Activated CD4-positive, alpha-beta memory T cell treated with anti-CD3 and anti-CD28 coated beads for 36 hours (primary cell): ENCODE results near the gene TK1. TPM values are rescaled to one million over a fixed set of nuclear protein-coding genes. Genes with fewer than 3 reads are reported as not detected.

Source experiments
- CTCF ChIA-PET: fragments of 350-600 bp; sonication (Branson Sonifier 250); formaldehyde crosslinking; loops from one replicate; lab custom pipeline; 2021; ENCODE audit warnings: antibody characterized with exemption, inconsistent platforms; lab: Charles Lee
- POLR2A ChIA-PET: fragments of 350-600 bp; sonication (Branson Sonifier 250); formaldehyde crosslinking; loops from one replicate; lab custom pipeline; 2021; ENCODE audit warnings: antibody characterized with exemption; lab: Charles Lee
- DNase-seq: peaks from one replicate; pipeline ENCODE4 v3.0.0-alpha.2; 2020
- H3K27ac Mint-ChIP-seq: one replicate; pipeline ENCODE4 v1.8.0; 2021; ENCODE audit warnings: mixed read lengths
- H3K27me3 Mint-ChIP-seq: one replicate; pipeline ENCODE4 v1.8.0; 2021; ENCODE audit warnings: mixed read lengths
- H3K36me3 Mint-ChIP-seq: one replicate; pipeline ENCODE4 v1.8.0; 2021; ENCODE audit warnings: mixed read lengths
- H3K4me1 Mint-ChIP-seq: one replicate; pipeline ENCODE4 v1.8.0; 2021; ENCODE audit warnings: low read depth, mixed read lengths
- H3K4me3 Mint-ChIP-seq: one replicate; pipeline ENCODE4 v1.8.0; 2021; ENCODE audit warnings: mild to moderate bottlenecking, mixed read lengths
- H3K9me3 Mint-ChIP-seq: one replicate; pipeline ENCODE4 v1.8.0; 2021; ENCODE audit warnings: mixed read lengths
- intact Hi-C: fragments of 100-400 bp; cut with micrococcal nuclease; formaldehyde crosslinking; loops from one replicate; pipeline ENCODE4 v1.15.1; 2023
- total RNA-seq, 2 experiments: library from RNA; stranded (reverse); gene quantifications; one replicate each; pipeline ENCODE4 v1.2.3, GENCODE V29; 2021

TK1 gene
- total RNA-seq, 2 experiments from 2014 or later, result 188 to 193 TPM

DNA sequence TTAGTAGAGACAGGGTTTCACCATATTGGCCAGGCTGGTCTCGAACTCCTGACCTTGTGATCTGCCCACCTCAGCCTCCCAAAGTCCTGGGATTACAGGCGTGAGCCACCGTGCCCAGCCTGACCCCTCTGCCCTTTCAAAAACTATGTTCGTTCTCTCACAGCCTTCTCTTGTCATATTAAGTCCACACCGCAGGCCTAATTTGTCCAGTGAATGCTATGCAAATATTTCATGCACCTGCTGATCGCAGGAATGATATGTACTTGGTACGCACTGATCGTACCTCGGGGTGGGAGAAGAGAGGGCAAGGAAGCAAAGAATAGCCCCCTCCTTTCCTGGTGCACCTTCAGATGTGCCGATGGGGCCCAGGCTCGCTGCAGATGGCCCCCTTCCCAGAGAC, 24.2 kb upstream of the TK1 start:
- Mint-ChIP-seq H3K27ac (no peak overlapping the region), H3K9me3 (no peaks in the 10 kb centered on the region), H3K4me3 (no peak overlapping the region), H3K4me1 (peaks cover 10% of the 10 kb centered on the region), H3K27me3 (no peaks in the 10 kb centered on the region), H3K36me3 (peaks cover 8% of the 10 kb centered on the region)
- intact Hi-C loops, result no loop called here
- DNase-seq, result no peak
- ChIA-PET CTCF (no interaction called here), POLR2A (no interaction called here)

DNA sequence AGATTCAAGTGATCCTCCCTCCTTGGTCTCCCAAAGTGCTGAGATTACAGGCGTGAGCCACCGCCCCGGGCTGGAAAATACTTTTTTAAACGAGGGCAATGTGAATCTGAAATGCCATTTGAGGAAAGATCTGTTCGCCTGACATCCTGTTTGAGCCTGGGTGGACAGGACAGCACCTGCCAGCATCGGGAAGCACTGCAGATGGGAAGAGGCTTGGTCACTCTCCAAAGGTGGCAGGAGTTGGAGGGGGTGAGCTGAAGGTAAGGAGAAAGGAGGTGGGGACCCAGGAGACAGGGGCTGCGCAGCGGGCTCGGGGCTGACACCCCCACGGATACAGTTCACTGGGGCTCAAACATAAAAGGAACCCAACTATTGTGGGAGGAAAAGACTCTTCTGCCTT, 23.3 kb upstream of the TK1 start:
- CTCF ChIA-PET, result no interaction called here
- no peaks in the 10 kb centered on the region for H3K9me3 Mint-ChIP-seq
- POLR2A ChIA-PET, result interaction anchor here (0.7 kb wide), 1 partner anchor 65 kb away, joined by 3 read pairs; no protein-coding TSS in a partner anchor
- no peak for DNase-seq
- H3K4me1 Mint-ChIP-seq, result peaks cover 5% of the 10 kb centered on the region
- H3K27ac Mint-ChIP-seq, result no peak overlapping the region
- H3K27me3 Mint-ChIP-seq, result no peaks in the 10 kb centered on the region
- intact Hi-C loops, result no loop called here
- no peak overlapping the region for H3K4me3 Mint-ChIP-seq
- peaks cover 6% of the 10 kb centered on the region for H3K36me3 Mint-ChIP-seq

DNA sequence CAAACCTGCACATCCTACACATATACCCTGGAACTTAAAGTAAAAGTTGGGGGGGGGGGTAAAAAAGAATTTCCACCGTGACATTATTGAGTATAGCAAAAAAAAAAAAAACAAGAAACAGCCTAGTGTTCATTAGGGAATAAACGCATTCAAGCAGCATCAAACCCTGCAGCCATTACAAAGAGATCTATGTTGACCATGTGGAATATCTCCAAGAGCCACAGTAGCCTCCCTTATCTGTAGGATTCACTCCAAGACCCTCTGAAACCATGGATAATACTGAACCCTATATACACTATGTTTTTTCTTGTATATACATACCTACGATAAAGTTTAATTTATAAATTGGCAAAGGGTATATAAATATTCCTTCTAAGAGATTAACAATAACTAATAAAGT, 21.6 kb upstream of the TK1 start:
- intact Hi-C loops, result no loop called here
- DNase-seq, result no peak
- Mint-ChIP-seq H3K36me3 (no peaks in the 10 kb centered on the region), H3K4me1 (no peaks in the 10 kb centered on the region), H3K4me3 (no peak overlapping the region), H3K27me3 (no peaks in the 10 kb centered on the region), H3K27ac (no peak overlapping the region), H3K9me3 (no peaks in the 10 kb centered on the region)
- CTCF ChIA-PET, result no interaction called here
- POLR2A ChIA-PET, result no interaction called here

DNA sequence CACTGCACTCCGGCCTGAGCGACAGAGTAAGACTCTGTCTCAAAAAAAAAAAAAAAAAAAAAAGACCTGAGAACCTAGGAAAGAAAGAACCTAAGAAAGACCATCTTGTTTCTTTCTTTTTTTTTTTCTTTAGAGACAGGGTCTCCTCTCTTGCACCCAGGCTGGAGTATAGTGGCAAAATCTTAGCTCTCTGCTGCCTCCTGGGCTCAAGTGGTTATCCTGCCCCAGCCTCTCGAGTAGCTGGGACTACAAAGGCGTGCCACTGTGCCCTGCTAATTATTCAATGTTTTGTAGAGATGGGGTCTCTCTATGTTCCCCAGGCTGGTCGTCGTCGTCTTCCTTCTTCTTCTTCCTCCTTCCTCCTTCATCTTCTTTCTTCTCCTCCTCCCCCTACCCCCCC, 19.4 kb upstream of the TK1 start:
- DNase-seq, result no peak
- intact Hi-C loops, result no loop called here
- ChIA-PET POLR2A (no interaction called here), CTCF (no interaction called here)
- Mint-ChIP-seq H3K27me3 (no peaks in the 10 kb centered on the region), H3K9me3 (no peaks in the 10 kb centered on the region), H3K36me3 (no peaks in the 10 kb centered on the region), H3K4me3 (no peak overlapping the region), H3K27ac (no peak overlapping the region), H3K4me1 (no peaks in the 10 kb centered on the region)

DNA sequence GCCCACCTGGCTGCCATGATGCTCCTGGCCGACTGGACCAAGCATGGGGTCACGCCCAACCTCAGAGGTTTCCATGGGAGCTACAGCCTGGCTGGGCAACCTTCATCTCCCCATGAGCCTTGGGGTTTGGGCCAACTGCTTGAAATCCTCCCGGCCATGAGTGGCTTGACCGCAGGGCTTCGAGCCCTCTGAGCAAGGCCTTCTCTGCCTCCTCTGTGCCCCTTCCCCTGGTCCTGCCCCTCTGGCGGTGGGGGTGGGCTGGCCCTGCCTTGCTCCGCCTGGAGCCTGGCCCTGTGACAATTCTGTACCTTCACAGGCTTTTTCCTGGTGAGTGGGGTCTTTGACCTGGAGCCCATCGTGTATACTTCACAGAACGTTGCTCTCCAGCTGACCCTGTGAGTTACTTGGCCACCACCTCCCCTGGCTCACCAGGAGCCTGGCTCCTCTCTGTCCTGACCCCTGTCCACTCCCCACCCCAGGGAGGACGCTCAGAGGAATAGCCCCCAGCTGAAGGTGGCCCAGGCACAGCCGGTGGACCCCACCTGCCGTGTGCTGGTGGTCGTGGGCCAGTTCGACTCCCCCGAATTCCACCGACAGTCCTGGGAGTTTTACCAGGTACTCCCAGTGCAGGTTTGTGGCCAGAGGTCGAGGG, 18.4 kb upstream of the TK1 start:
- POLR2A ChIA-PET, result no interaction called here
- Mint-ChIP-seq H3K9me3 (no peaks in the 10 kb centered on the region), H3K36me3 (no peaks in the 10 kb centered on the region), H3K4me1 (no peaks in the 10 kb centered on the region), H3K27me3 (no peaks in the 10 kb centered on the region), H3K27ac (no peak overlapping the region), H3K4me3 (no peak overlapping the region)
- intact Hi-C loops, result no loop called here
- CTCF ChIA-PET, result no interaction called here
- no peak for DNase-seq

DNA sequence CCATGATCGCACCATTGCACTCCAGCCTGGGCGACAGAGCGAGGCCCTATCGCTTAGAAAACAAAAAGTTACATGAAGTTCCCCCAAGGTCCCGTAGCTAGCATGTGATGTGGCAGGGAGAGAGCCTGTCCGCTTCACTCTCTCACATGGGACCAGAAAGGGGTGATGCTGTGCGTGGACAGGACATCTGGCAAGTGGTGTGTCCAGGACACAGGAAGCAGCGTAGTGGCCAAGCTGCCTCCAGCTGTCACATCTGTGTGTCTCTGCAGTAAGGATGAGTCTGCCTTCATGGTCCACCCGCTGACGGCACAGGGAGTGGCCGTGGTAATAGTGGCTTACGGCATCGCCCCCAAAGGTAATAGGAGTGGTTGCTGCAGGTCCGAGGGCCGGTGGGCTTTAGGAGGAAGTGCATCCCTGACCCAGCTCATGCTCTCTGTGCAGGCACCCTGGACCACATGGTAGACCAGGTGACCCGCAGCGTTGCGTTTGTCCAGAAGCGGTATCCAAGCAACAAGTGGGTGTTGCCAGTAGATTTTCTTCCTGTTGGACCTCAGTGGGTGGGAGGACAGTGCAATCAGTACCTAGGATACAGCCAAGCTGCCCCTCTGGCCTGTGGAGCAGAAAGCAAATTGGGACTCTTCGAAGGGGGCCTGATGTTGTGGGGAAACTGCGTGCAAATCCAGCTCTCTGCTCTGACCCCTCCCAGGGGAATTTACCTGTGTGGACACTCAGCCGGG, 17.7 kb upstream of the TK1 start:
- no peak overlapping the region for H3K4me3 Mint-ChIP-seq
- intact Hi-C loops, result no loop called here
- CTCF ChIA-PET, result no interaction called here
- no peaks in the 10 kb centered on the region for H3K36me3 Mint-ChIP-seq
- no peak for DNase-seq
- POLR2A ChIA-PET, result no interaction called here
- no peaks in the 10 kb centered on the region for H3K27me3 Mint-ChIP-seq
- H3K9me3 Mint-ChIP-seq, result no peaks in the 10 kb centered on the region
- H3K27ac Mint-ChIP-seq, result no peak overlapping the region
- H3K4me1 Mint-ChIP-seq, result no peaks in the 10 kb centered on the region

DNA sequence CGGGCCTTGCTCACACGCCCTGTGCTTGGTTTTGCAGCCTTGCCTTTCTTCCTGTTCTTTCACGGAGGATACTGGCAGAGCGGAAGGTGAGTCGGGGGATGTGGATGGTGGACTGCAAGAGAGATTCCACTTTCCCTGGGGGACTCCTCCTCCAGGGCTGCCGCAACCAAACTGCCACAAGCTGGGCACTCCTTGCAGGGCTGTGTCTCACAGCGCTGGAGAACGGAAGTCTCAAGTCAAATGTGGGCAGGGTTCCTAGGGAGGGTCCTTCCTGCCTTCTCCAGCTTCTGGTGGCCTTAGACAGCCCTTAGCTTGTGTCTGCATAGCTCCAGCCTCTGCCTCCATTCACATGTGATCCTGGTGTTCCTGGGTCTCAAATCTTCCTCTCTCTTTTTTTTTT, 15.8 kb upstream of the TK1 start:
- ChIA-PET CTCF (no interaction called here), POLR2A (no interaction called here)
- Mint-ChIP-seq H3K36me3 (no peaks in the 10 kb centered on the region), H3K4me1 (peaks cover 5% of the 10 kb centered on the region), H3K9me3 (no peaks in the 10 kb centered on the region), H3K4me3 (no peak overlapping the region), H3K27ac (no peak overlapping the region), H3K27me3 (no peaks in the 10 kb centered on the region)
- intact Hi-C loops, result no loop called here
- no peak for DNase-seq

DNA sequence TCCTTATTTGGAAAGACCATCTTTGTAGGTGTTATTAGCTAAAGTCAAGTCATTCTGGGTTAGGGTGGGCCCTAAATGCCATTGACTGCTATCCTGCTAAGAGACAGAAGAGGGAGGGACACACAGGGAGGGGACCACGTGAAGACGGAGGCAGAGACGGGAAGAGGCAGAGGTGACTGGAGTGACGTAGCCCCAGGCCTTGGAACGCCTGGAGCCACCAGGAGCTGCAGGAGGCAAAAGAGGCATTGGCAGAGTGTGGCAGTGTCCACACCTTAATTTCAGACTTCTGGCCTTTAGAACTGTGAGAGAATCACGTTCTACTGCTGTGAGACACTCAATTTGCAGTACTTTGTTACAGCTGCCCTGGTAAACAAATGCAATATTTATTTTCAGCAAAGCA, 13.6 kb upstream of the TK1 start:
- Mint-ChIP-seq H3K27ac (no peak overlapping the region), H3K4me3 (no peak overlapping the region), H3K27me3 (no peaks in the 10 kb centered on the region), H3K4me1 (peaks cover 5% of the 10 kb centered on the region), H3K36me3 (peaks cover 3% of the 10 kb centered on the region), H3K9me3 (no peaks in the 10 kb centered on the region)
- intact Hi-C loops, result no loop called here
- CTCF ChIA-PET, result interaction anchor here (1.0 kb wide), 1 partner anchor 51 kb away, joined by 4 read pairs; no protein-coding TSS in a partner anchor
- DNase-seq, result no peak
- POLR2A ChIA-PET, result no interaction called here

DNA sequence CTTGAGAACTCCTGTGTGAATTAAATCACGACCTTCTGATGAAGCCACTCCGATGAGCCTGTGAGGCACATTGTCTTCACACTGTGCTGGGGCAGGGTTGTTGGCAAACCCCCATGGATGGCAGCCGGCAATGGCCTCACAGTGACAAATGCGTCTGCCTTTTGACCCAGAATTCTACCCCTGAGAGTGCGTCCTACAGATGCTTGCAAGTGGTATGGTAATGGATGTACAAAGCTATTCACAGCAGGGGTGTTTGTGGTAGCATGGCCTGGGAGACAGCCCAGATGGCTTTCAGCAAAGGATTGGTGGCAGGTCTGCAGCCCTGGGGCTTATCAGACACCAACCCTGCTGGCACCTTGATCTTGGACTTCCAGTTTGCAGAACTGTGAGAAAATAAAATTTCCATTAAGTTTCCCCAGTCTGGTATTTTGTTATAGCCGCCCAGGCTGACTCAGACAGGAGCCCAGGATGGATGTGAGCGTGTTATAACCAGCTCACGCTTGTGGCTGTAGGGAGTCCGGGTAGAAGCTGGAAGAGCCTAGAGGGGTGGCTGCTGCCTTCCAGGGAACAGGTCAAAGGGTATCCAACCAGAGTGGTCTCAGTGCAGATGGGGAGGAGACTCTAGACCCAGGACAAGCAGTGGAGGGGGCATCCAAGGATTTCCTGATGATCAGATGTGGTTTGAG, 10.4 kb upstream of the TK1 start:
- Mint-ChIP-seq H3K9me3 (no peaks in the 10 kb centered on the region), H3K36me3 (peaks cover 9% of the 10 kb centered on the region), H3K27me3 (no peaks in the 10 kb centered on the region), H3K4me3 (no peak overlapping the region), H3K4me1 (peaks cover 5% of the 10 kb centered on the region), H3K27ac (no peak overlapping the region)
- POLR2A ChIA-PET, result interaction anchor here (1.2 kb wide), 1 partner anchor 33 kb away, joined by 3 read pairs; no protein-coding TSS in a partner anchor
- no peak for DNase-seq
- CTCF ChIA-PET, result no interaction called here
- intact Hi-C loops, result no loop called here

DNA sequence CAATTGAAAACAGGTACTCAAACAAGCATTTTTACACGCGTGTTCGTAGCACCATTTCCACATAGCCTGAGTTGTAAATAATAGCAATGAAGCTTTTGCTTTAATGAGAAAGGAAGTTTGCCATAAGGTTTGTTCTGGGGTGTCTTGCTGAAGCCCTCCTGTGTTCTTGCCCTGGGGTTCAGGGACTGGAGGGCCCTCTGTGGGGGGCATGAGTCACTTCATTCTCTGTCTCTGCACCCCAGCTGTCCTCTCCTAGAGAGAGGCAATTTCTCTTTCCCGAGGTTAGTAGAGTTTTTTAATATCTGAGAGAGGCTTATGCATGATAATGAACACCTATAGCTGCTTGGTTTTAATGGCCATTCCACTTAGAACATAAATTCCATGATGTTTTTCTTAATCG, 9.9 kb upstream of the TK1 start:
- Mint-ChIP-seq H3K36me3 (peaks cover 9% of the 10 kb centered on the region), H3K27me3 (no peaks in the 10 kb centered on the region), H3K9me3 (no peaks in the 10 kb centered on the region), H3K27ac (no peak overlapping the region), H3K4me3 (no peak overlapping the region), H3K4me1 (peaks cover 5% of the 10 kb centered on the region)
- DNase-seq, result no peak
- CTCF ChIA-PET, result no interaction called here
- POLR2A ChIA-PET, result no interaction called here
- intact Hi-C loops, result no loop called here

DNA sequence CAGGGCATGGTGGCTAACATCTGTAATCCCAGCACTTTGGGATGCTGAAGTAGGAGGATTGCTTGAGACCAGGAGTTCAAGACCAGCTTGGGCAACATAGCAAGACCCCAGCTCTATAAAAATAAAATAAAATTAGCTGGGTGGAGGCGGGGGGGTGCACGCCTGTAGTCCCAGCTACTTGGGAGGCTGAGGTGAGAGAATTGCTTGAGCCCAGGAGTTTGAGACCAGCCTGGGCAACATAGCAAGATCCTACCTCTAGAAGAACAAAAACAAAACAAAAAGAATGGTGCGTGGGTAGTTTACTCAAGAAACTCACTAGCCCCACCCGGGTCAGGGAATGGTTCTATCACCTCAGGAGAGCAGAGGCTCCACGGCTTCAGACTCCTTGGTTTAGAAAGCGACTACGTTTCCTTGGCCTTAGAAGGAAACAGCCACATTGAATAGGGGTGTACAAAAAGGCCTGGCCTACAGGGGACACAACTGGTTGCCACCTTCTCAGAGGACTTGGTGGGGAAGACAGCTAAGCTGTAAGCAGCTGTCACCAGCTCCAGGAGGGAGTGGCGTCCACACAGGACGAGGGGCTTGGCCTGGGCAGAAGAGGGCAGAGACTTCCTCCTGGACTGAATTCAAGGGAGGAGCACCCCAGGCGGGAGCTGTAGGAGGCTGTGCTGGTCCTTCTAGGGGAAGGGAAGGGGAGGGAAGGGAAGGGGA, 716 bp downstream of the TK1 start:
- Mint-ChIP-seq H3K36me3 (peaks cover 35% of the 10 kb centered on the region), H3K4me1 (peaks cover 29% of the 10 kb centered on the region)
- CTCF ChIA-PET, result interaction anchor here (0.8 to 3.2 kb wide), 7 partner anchors 10 to 101 kb away, joined by 3 to 29 read pairs (median 5); no protein-coding TSS in a partner anchor

DNA sequence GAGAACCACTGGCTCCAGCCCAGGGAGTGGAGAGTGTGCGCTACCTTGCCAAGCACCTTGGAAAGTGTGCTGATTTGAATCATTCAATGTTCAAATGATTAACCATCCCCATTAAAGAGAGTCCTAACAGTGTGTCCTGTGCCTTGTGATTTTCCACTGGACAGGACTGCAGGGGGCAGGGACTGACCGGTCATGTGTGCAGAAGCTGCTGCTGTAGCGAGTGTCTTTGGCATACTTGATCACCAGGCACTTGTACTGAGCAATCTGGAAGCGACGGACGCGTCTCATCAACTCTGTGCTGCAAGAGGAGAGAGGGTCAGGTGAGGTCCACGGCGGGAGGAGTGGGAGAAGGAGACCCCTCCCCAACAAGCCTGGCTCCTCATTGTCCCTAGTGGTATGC, 2.0 kb downstream of the TK1 start:
- peaks cover 31% of the 10 kb centered on the region for H3K4me1 Mint-ChIP-seq
- H3K9me3 Mint-ChIP-seq, result no peaks in the 10 kb centered on the region
- no peak for DNase-seq
- peaks cover 45% of the 10 kb centered on the region for H3K36me3 Mint-ChIP-seq
- POLR2A ChIA-PET, result no interaction called here
- peak overlapping the region; percentile 90 for H3K4me3 Mint-ChIP-seq
- H3K27me3 Mint-ChIP-seq, result no peaks in the 10 kb centered on the region
- intact Hi-C loops, result loop anchor here (5.0 kb wide), 1 partner anchor 53 kb away; the partner anchor contains the start of gene TMC8
- H3K27ac Mint-ChIP-seq, result no peak overlapping the region
- CTCF ChIA-PET, result no interaction called here

More for the DNA sequence above, 716 bp downstream of the TK1 start:
- Mint-ChIP-seq H3K9me3 (no peaks in the 10 kb centered on the region), H3K4me3 (peak overlapping the region; percentile 90), H3K27me3 (no peaks in the 10 kb centered on the region), H3K27ac (peak overlapping the region; percentile 75)
- POLR2A ChIA-PET, result interaction anchor here (0.6 to 1.5 kb wide), 7 partner anchors 8 to 287 kb away, joined by 3 to 5 read pairs (median 3); no protein-coding TSS in a partner anchor
- intact Hi-C loops, result loop anchor here (2.0 to 5.0 kb wide), 2 partner anchors 17 to 54 kb away; partner anchors contain the start of genes SYNGR2 and TMC8
- DNase-seq, result no peak
